OCI-LY7 (cell line): Measurements from ENCODE around the gene ACTRT2. TPM values are rescaled to one million over a fixed set of nuclear protein-coding genes. Genes with fewer than 3 reads are reported as not detected.

Experiments used
- BruUV-seq: library from RNA; stranded (reverse); fragments of 400-500 nt; replicated peaks from 2 replicates; lab custom pipeline; 2021; lab: Mats Ljungman, UMichigan
- CTCF ChIA-PET: fragments of 300-600 bp; sonication (Branson Sonifier 250); formaldehyde crosslinking; loops from one replicate; lab custom pipeline; 2022; ENCODE audit warnings: antibody characterized with exemption; ENCODE audit not compliant: unreplicated experiment; lab: Charles Lee
- POLR2A ChIA-PET: fragments of 300-600 bp; sonication (Branson Sonifier 250); formaldehyde crosslinking; loops from one replicate; lab custom pipeline; 2022; ENCODE audit warnings: antibody characterized with exemption; lab: Charles Lee
- DNase-seq: peaks from one replicate; pipeline ENCODE4 v3.0.0-alpha.2; 2015; ENCODE audit warnings: low spot score
- H2AFZ ChIP-seq: fragments of 200-600 bp; sonication (generic), shearing (Covaris generic); 2 replicates; pipeline ENCODE4 v1.6.1; 2014; ENCODE audit warnings: mild to moderate bottlenecking, antibody characterized with exemption, low read length, moderate library complexity
- H3K27ac ChIP-seq: fragments of 200-600 bp; sonication (generic); 2 replicates; pipeline ENCODE4 v1.5.1; 2014; ENCODE audit warnings: mixed run types, low read depth, mild to moderate bottlenecking, moderate library complexity, low read length, inconsistent platforms; ENCODE audit not compliant: poor library complexity, severe bottlenecking
- H3K36me3 ChIP-seq: fragments of 200-600 bp; sonication (generic); 2 replicates; pipeline ENCODE4 v1.6.1; 2014; ENCODE audit warnings: mild to moderate bottlenecking, antibody characterized with exemption, low read length, moderate library complexity, mixed read lengths; ENCODE audit not compliant: insufficient read depth
- H3K4me1 ChIP-seq: fragments of 200-600 bp; sonication (generic); 2 replicates; pipeline ENCODE4 v1.5.1; 2014; ENCODE audit warnings: mild to moderate bottlenecking, low read length; ENCODE audit not compliant: insufficient read depth, poor library complexity, severe bottlenecking
- H3K4me2 ChIP-seq: fragments of 200-600 bp; sonication (generic); 2 replicates; pipeline ENCODE4 v1.6.1; 2014; ENCODE audit warnings: mild to moderate bottlenecking, low read length
- H3K4me3 ChIP-seq: fragments of 200-600 bp; sonication (generic); 2 replicates; pipeline ENCODE4 v1.5.1; 2014; ENCODE audit warnings: mild to moderate bottlenecking, low read depth, low read length; ENCODE audit not compliant: poor library complexity, severe bottlenecking
- H3K79me2 ChIP-seq: fragments of 200-600 bp; sonication (generic); 2 replicates; pipeline ENCODE4 v1.6.1; 2016; ENCODE audit warnings: low read depth, mild to moderate bottlenecking, low read length, moderate library complexity, mixed read lengths; ENCODE audit not compliant: insufficient read depth
- H3K9me2 ChIP-seq: fragments of 200-600 bp; sonication (generic); 2 replicates; pipeline ENCODE4 v1.6.1; 2016; ENCODE audit warnings: mild to moderate bottlenecking, low read length, mixed read lengths; ENCODE audit not compliant: insufficient read depth
- H3K9me3 ChIP-seq: fragments of 200-600 bp; sonication (generic); 2 replicates; pipeline ENCODE4 v1.6.1; 2014; ENCODE audit warnings: mild to moderate bottlenecking, mixed run types, low read length, mixed read lengths
- H4K20me1 ChIP-seq: fragments of 200-600 bp; sonication (generic); 2 replicates; pipeline ENCODE4 v1.6.1; 2014; ENCODE audit warnings: mild to moderate bottlenecking, antibody characterized with exemption, low read length, moderate library complexity, mixed read lengths; ENCODE audit not compliant: insufficient read depth
- CTCF ChIP-seq: fragments of 200-600 bp; sonication (generic); conservative IDR thresholded peaks from 2 replicates; pipeline ENCODE4 v1.5.1; 2014; ENCODE audit warnings: mild to moderate bottlenecking, antibody characterized with exemption, low read length, moderate library complexity, mixed read lengths
- EZH2phosphoT487 ChIP-seq: fragments of 200-600 bp; sonication (generic); IDR thresholded peaks from 2 replicates; pipeline ENCODE4 v1.6.1; 2018; ENCODE audit warnings: low read depth, borderline replicate concordance, mild to moderate bottlenecking, mixed run types, antibody characterized with exemption, low read length, moderate library complexity, mixed read lengths
- intact Hi-C: fragments of 100-400 bp; cut with micrococcal nuclease; formaldehyde crosslinking; loops from one replicate; pipeline ENCODE4 v1.10.0; 2022; ENCODE audit not compliant: unreplicated experiment
- total RNA-seq, 2 experiments: library from RNA; depleted of rRNA in 1 of 2; stranded (reverse); fragments of >200 nt in 1 of 2; shearing (Covaris generic) in 1 of 2; gene quantifications; 2 replicates each; pipeline ENCODE4 v1.2.3, GENCODE V29; 2014 to 2022

Gene ACTRT2
- total RNA-seq, 2 experiments from 2014 or later = not detected

DNA sequence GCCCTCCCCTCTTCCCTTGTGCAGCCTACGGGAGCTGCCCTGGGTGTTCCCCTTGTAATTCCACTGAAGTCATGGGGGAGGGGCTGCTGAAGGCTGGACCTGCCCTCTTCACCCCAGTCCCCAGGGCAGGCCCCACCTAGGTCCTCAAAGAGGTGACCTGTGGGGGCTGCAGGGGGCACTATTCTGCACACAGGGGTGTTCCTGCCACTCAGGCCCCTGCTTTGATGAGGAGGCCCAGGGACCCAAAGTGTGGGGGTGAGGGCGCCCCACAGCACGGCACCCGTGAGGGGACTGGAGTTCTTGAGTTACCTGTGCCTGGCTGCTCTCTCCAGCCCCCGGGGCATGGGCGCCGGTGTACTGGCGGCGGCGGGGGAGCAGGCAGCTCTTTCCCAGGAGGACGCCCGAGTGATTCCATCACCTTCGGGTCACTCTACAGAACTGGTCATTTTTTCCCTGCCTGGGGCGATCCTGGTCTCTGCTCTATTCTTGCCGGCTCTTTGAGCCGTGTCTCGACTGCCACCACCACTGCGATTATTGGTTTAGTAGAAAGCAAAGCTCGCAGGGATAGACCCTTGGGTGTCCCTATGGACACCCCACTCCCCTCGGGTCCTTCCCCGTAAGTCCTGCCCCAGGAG lies 40.8 kb downstream of the ACTRT2 start:
- no peaks in the 10 kb centered on the region for H3K9me3 ChIP-seq
- ChIA-PET POLR2A (no interaction called here), CTCF (no interaction called here)
- no peak overlapping the region for H3K4me3 ChIP-seq
- no peak overlapping the region for H2AFZ ChIP-seq
- DNase-seq = no peak
- H3K9me2 ChIP-seq = no peaks in the 10 kb centered on the region
- TF ChIP-seq EZH2phosphoT487 (no peak), CTCF (no peak)
- intact Hi-C loops = no loop called here
- H3K4me1 ChIP-seq = no peaks in the 10 kb centered on the region
- H3K79me2 ChIP-seq = no peaks in the 10 kb centered on the region
- no TSS peak for BruUV-seq
- no peak overlapping the region for H3K4me2 ChIP-seq
- no peaks in the 10 kb centered on the region for H4K20me1 ChIP-seq
- no peaks in the 10 kb centered on the region for H3K36me3 ChIP-seq
- H3K27ac ChIP-seq = no peak overlapping the region

DNA sequence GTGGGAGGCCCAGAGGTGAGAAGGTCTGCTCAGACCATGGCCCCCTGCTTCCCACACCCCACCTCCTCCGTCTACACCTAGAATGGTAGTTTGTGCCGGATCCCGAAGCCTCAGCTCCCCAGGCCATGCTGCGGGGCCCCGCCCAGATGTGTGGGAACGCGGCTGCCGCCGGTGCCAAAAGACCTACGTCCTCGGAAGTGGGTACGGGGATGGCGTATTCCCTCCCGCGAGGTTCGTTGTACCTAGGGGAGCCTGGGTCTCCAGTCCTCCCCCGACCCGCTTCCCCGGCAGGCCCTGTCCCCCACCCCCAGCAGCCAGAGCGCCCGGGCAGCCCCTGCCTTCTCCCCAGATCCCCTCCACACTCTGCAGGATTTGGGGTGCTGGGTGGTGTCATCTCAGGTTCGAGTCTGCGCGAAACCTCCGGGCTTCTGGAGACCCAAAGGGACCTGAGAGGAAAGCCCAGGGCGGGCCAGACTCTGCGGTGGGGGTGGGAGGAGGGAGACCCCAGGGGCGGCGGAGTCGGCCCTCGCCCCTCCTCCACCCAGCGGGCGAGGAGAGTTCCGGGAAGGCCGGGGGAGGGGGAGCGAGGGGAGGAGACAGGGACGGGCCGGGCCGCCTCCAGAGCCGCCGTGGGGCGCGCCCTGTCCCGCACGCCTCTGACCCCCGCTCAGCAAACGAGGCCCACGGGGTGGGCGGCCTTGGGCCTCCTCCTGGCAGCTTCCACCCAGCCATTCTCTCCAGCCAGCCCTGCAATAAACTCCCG lies 41.5 kb downstream of the ACTRT2 start:
- no peaks in the 10 kb centered on the region for H3K4me1 ChIP-seq
- H4K20me1 ChIP-seq = no peaks in the 10 kb centered on the region
- no peak for TF ChIP-seq EZH2phosphoT487
- no peak for TF ChIP-seq CTCF
- ChIA-PET CTCF (no interaction called here), POLR2A (no interaction called here)
- no peak for DNase-seq
- H3K36me3 ChIP-seq = no peaks in the 10 kb centered on the region
- H3K79me2 ChIP-seq = no peaks in the 10 kb centered on the region
- intact Hi-C loops = no loop called here
- no peak overlapping the region for H3K27ac ChIP-seq
- H2AFZ ChIP-seq = no peak overlapping the region
- H3K9me2 ChIP-seq = no peaks in the 10 kb centered on the region
- no peak overlapping the region for H3K4me2 ChIP-seq
- H3K9me3 ChIP-seq = no peaks in the 10 kb centered on the region
- no TSS peak for BruUV-seq
- no peak overlapping the region for H3K4me3 ChIP-seq
